Fibroblast of skin of back (primary cell): ENCODE measurements around the gene RABEP2.
"Not testable (repeated sequence)": the region's sequence is repeated elsewhere in the genome, so short reads cannot be mapped to it uniquely, and the experiment has no call there.

ENCODE experiments used
- DNase-seq: peaks from one replicate; pipeline ENCODE4 v3.0.0-alpha.2; 2013

Gene RABEP2

GRCh38 chr16:28878083-28878926, 46.7 kb downstream of the RABEP2 start, which contains the start of gene ATP2A1:
ATP2A1 (plus strand) TSS chr16:28878488; CDS start chr16:28878672, 184 bp downstream.
- no peak for DNase-seq

DNA sequence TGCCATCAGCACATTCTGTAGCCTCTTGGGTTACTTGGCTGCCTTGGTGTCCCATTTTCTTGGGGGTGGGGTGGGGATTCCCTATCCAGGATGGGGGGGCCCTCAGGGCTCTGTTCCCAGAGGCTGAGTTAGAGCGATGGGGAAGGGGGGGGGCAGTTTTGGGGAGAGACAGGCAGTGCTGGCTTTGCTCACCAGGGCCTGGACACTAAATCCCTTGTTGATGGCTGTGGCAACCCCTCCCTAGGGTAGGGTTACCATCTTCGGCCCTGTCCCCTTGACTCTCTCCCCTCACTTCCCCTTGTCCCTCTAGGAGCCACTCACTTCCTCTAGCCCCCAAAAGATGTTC, 47.4 kb downstream of the RABEP2 start:
- DNase-seq = no peak

DNA sequence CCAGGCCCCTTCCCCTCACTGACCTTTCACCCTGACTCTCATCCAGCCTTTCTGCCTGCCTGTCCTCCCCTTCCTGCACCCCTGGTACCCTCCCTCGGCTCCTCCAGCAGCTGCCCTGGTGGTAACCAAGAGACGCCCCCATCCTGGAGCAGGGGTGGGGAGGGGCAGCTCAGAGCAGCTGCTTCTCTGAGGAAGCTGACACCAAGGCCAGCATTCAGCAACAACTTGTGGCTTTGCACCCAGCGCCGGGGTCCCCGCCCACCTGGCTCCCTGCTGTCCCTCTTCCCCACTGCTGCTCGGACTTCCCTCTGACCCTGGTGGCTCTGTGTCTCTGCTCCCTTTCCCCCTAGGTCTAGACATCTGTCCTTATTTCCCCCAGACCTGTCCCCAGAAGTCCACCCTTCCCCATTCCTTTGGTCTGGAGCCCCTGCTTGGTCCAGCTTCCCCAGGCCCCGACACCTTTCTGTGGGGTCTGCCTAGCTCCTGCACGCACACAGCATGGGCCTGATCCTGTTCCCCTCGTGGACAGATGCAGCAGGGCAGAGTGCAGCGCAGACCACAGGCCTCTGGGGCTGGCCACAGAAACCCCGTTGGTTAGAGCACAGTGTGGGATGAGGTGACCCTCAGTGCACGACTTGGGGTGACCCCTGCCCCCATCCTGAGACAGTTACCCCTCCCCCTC, 47.9 kb downstream of the RABEP2 start:
- no peak for DNase-seq

GRCh38 chr16:28876019-28876659, 48.9 kb downstream of the RABEP2 start:
- no peak for DNase-seq

- DNase-seq = no peak
Measured at GRCh38 chr16:28875134-28876018, 49.7 kb downstream of the RABEP2 start.

GRCh38 chr16:28874406-28874805, 50.6 kb downstream of the RABEP2 start:
- DNase-seq = no peak

DNA sequence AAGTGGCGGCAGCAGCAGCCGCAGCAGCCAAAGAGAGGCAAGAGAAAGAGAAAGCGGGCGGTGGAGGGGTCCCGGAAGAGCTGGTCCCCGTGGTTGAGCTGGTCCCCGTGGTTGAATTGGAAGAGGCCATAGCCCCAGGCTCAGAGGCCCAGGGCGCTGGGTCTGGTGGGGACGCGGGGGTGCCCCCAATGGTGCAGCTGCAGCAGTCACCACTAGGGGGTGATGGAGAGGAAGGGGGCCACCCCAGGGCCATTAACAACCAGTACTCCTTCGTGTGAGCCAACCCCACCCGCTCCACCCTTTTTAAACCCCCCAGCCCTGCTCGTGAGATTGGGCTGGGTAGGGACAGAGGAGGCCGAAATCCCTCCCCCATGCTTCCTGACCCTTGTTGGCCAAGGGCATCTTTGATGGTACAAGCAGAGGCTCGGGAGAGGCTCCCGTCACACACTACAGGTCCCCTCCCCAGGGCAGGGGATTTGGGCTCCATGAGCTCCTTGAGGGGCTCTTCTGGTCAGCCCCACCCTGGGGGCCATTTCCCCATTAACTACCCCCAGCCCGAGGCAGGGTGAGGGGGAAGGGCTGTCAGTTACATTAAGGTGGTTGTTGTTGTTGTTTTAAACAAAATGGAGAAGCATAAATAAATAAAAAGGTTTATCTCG, 51.4 kb downstream of the RABEP2 start:
- DNase-seq = no peak

GRCh38 chr16:28872952-28873351, 52.1 kb downstream of the RABEP2 start:
- no peak for DNase-seq

DNA sequence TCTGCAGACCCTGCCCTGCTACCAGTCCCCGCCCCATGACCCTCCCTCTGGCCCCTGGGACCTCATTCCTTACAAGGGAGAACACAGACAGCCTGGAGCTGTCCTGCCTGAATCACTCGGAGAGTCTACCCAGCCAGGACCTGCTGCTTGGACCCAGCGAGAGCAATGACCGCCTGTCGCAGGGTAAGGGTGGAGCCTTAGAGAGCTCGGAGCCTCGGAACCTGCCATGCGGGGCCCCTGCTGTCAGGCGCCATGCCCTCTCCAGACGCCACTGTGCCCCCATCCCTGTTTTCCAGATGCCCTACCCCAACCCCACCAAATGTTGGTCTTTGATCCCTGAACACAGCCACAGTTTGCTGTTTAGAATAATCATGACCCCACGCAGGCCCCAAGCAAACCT, 55.8 kb downstream of the RABEP2 start:
- no peak for DNase-seq

GRCh38 chr16:28867646-28868045, 57.4 kb downstream of the RABEP2 start:
- not testable (repeated sequence) for DNase-seq

- no peak for DNase-seq
Measured at GRCh38 chr16:28867241-28867640, 57.8 kb downstream of the RABEP2 start.

GRCh38 chr16:28866454-28866804, 58.6 kb downstream of the RABEP2 start:
- DNase-seq = no peak

DNA sequence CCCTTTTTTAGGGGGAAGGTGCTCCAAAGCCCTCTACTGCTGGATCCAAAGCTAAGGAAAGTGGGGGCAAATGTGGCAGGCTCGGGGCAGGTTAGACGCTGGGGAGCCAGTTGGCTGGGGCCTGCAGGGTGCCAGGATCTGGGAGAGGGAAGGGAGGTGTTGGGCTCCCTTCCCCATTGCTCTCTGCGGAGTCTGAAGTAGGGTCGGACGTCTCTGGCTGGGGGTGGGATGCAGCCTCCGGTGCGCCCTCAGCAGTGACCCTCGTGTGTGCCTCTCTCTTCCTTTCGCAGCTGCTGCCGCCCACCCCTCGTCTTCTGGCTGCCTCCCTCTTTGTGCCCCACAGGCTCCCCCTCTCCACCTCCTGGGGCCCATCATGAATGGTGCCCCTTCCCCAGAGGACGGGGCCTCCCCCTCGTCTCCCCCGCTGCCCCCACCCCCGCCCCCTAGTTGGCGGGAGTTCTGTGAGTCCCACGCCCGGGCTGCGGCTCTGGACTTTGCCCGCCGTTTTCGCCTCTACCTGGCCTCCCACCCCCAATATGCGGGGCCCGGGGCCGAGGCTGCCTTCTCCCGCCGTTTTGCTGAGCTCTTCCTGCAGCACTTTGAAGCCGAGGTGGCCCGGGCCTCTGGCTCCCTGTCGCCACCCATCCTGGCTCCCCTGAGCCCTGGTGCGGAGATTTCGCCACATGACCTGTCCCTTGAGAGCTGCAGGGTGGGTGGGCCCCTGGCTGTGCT, 59.1 kb downstream of the RABEP2 start:
- no peak for DNase-seq

- no peak for DNase-seq
Measured at GRCh38 chr16:28865001-28865688, 59.9 kb downstream of the RABEP2 start.

DNA sequence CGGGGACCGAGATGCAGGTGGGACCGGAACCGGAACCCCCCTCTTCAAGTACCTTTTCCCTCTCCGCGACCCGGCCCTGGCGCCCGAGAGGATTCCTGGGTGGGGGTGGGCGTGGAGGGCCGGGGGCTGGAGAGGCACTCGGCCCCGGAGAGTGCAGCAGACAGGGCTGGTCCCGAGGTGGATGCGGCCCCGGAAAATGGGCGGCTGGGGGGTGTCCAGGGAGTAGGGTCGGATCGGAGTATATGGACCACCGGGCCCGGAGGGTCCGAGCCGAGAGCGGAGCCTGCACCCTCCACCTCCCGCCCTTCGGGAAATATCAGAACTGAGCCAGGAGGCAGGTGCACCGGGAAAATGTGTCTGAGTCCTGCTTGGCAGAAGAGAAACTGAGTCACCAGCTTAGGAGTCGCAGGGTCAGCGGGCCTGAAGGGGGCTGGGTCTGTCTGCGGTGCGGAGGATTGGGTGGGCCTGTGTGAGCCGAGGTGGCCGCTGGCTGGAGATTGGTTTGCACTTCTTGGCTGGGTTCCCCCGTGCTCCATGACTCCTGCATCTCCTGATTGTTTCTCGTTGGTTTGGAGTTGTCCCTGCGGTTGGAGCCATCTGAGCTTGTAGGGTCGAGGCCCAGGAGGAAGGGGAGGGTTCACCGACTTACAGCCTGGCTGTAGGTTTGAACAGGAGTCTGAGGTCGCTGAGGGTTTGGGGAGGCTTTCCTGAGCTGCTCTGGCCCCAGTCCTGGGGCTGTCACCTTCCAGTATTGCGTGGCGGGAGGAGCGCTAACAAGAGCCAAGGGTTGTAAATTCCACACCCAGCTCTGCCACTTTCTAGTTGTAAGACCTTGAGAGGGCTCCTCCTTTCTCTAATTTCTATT, 60.9 kb downstream of the RABEP2 start:
- peak; percentile 22 for DNase-seq

DNA sequence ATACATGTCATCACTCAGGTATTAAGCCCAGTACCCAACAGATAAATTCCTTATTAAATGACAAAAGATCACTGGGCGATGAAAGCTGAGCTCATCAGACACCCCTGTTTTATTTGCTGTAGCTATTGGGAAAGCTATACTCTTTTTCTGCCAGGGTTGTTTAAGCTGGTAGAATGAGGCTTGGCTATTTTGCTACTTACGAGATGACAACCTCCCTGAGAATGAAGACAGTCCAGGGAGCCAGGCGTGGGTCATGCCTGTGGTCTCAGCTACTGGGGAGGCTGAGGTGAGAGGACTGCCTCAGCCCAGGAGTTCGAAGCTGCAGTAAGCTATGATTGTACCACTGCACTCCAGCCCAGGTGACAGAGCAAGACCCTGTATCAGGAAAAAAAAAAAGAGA, 65.7 kb downstream of the RABEP2 start:
- DNase-seq = no peak

DNA sequence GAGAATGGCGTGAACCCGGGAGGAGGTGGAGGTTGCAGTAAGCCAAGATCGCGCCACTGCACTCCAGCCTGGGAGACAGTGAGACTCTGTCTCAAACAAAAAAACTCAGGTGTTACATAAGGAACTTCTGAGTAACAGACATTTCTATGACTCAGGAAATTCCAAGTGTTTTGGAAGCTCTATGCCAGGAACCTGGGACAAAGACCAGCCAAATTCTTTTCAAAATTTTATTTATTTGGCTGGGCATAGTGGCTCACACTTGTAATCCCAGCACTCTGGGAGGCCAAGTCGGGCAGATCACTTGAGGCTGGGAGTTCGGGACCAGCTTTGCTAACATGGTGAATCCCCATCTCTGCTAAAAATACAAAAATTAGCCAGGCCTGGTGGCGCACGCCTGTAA, 66.6 kb downstream of the RABEP2 start:
- DNase-seq = no peak
